Vagina (tissue), 2 donors: Measurements from ENCODE around the gene PRKCI. TPM values are rescaled to one million over a fixed set of nuclear protein-coding genes. Genes with fewer than 3 reads are reported as not detected.
A peak's percentile ranks its signal among the peaks of the same experiment; 100 is the strongest.
"Not testable (repeated sequence)": the region's sequence is repeated elsewhere in the genome, so short reads cannot be mapped to it uniquely, and the experiment has no call there.

Experiments used
- DNase-seq, 2 donors: peaks; one replicate each; pipeline ENCODE4 v3.0.0-alpha.2; 2017; ENCODE audit errors: extremely low spot score in 2 of 2
- H3K27ac ChIP-seq: fragments of 200-600 bp; sonication (generic); one replicate; pipeline ENCODE4 v1.5.1; 2019
- H3K27me3 ChIP-seq: fragments of 200-600 bp; sonication (generic); one replicate; pipeline ENCODE4 v1.5.1; 2019
- H3K36me3 ChIP-seq, 2 donors: fragments of 200-600 bp; sonication (generic); one replicate each; pipeline ENCODE4 v1.5.1; 2017 to 2019
- H3K4me1 ChIP-seq: fragments of 200-600 bp; sonication (generic); one replicate; pipeline ENCODE4 v1.5.1; 2019
- H3K4me3 ChIP-seq, 2 donors: fragments of 200-600 bp; sonication (generic); 1 replicate in 1 of 2; 2 replicates in 1 of 2; pipeline ENCODE4 v1.5.1; 2016 to 2019
- H3K9me3 ChIP-seq: fragments of 200-600 bp; sonication (generic); one replicate; pipeline ENCODE4 v1.5.1; 2019
- CTCF ChIP-seq, 3 experiments: fragments of 450-650 bp in 2 of 3; fragments of 200-600 bp in 1 of 3; sonication (generic) in 1 of 3; IDR thresholded peaks; one replicate each; pipeline ENCODE4 v1.5.1; 2017 to 2019; ENCODE audit warnings: antibody characterized with exemption in 3 of 3, mild to moderate bottlenecking in 2 of 3, moderate library complexity in 2 of 3
- POLR2A ChIP-seq, 2 donors: fragments of 450-650 bp; IDR thresholded peaks; one replicate each; pipeline ENCODE4 v1.6.1; 2017; ENCODE audit warnings: antibody characterized with exemption in 2 of 2, mild to moderate bottlenecking in 2 of 2, moderate library complexity in 2 of 2
- POLR2AphosphoS5 ChIP-seq, 2 donors: sonication (generic); formaldehyde crosslinking; IDR thresholded peaks; one replicate each; pipeline ENCODE4 v1.9.0; 2017; ENCODE audit warnings: antibody characterized with exemption in 2 of 2, mild to moderate bottlenecking in 2 of 2, low read depth in 1 of 2; ENCODE audit not compliant: insufficient read depth in 1 of 2
- intact Hi-C: fragments of 100-400 bp; cut with DNase I; formaldehyde crosslinking; loops from one replicate; pipeline ENCODE4 v1.15.1; 2023
- total RNA-seq: library from RNA; depleted of rRNA; stranded (reverse); fragments of >200 nt; gene quantifications from one replicate; pipeline ENCODE4 v1.2.3, GENCODE V29; 2016

The PRKCI gene
- total RNA-seq, 1 donor from 2014 or later = 33.9 TPM

DNA sequence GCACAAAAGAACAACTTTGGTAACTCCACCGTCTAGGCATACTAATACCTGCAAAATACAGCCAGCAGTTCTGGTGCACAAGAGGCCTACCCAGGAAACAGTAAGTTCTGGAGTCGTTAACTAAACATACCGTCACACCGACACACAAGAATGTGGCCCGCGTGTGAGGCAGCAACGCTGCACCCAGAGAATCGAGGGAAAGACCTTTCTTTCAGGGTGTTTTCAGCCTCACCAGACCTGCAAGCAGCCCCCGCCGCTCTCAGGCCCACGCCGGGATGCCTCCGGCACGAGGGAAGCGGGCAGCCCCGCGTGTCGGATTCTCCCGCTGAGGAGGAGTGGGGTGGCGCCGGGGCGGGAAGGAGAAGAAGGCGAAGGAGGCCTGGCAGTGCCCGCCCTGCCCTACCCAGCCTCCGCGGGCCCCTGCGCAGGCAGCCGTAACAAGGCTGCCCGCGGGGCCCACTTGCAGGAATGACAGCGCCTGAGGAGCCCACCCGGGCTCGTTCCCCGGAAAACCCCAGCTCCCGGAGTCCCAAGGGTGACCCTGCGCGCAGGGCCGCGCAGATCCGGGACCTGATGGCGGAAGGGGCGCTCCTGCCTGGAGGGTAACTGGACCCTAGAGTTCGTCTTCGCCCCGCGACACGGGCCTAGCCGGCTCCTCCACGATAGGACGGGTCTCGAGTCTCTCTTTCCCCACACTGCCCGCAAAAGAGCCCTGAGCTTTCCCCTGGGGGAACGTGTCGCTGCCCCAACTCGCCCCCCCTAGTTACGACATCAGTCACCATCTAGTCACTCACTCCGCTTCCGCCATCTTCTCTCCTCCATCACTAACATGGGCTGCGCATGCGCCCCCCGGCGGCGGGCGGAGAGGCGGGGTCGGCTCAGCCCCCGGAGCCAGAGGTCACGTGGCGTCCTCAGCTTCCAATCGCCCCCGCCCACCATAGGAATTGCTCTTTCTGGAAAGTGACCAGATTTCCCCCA lies 41.0 kb upstream of the PRKCI start, which contains the start of gene PHC3:
PHC3 (minus strand) TSS at position 826 of the 978 bp plus-strand sequence; CDS start at position 808, 18 bp downstream.
- Histone ChIP-seq H3K4me3 (peak within 1 kb of the TSS; percentile 86 to 98), H3K9me3 (no peaks in the 10 kb centered on the region), H3K36me3 (peaks cover 0 to 16% of the 10 kb centered on the region in 2 donors), H3K27ac (peak within 1 kb of the TSS; percentile 99), H3K27me3 (no peaks in the 10 kb centered on the region), H3K4me1 (peaks cover 28% of the 10 kb centered on the region)
- DNase-seq = peak in 1 of 2 donors; percentile 93
- TF ChIP-seq CTCF (IDR thresholded peaks at IDR 0.05) (peak in 1 of 3 experiments; percentile 18), POLR2AphosphoS5 (IDR thresholded peaks at IDR 0.05; ENCODE audit: insufficient read depth in 1 of 2, low read depth in 1 of 2) (peak; percentile 88 to 94), POLR2A (IDR thresholded peaks at IDR 0.05) (peak in 1 of 2 donors; percentile 77)
- intact Hi-C loops = loop anchor here (5.0 kb wide), 1 partner anchor 176 kb away; the partner anchor contains the start of gene SKIL

- no peak overlapping the region for H3K4me3 ChIP-seq
- intact Hi-C loops = no loop called here
- no peak overlapping the region for H3K27ac ChIP-seq
- H3K36me3 ChIP-seq = no peaks in the 10 kb centered on the region
- H3K9me3 ChIP-seq = no peaks in the 10 kb centered on the region
- DNase-seq = no peak
- TF ChIP-seq POLR2A (IDR thresholded peaks at IDR 0.05) = no peak
- no peak for TF ChIP-seq POLR2AphosphoS5 (IDR thresholded peaks at IDR 0.05; ENCODE audit: insufficient read depth in 1 of 2, low read depth in 1 of 2)
- TF ChIP-seq CTCF (IDR thresholded peaks at IDR 0.05) = no peak
- no peaks in the 10 kb centered on the region for H3K4me1 ChIP-seq
- no peaks in the 10 kb centered on the region for H3K27me3 ChIP-seq
Measured at GRCh38 chr3:170189398-170190256, 32.6 kb upstream of the PRKCI start.

DNA sequence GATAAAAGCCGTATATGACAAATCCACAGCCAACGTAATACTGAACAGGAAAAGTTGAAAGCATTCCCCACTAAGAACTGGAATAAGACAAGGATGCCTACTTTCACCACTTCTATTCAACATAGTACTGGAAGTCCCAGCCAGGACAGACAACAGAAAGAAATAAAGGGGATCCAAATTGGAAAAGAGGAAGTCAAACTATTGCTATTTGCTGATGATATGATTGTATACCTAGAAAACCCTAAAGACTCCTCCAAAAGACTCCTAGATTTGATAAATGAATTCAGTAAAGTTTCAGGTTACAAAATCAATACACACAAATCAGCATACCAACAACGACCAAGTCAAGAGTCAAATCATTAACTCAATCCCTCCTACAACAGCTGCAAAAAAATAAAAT lies 26.5 kb upstream of the PRKCI start:
- intact Hi-C loops, H3K27ac ChIP-seq, H3K36me3 ChIP-seq, H3K27me3 ChIP-seq, H3K4me3 ChIP-seq, H3K4me1 ChIP-seq, DNase-seq, H3K9me3 ChIP-seq: not testable (repeated sequence)

- intact Hi-C loops = no loop called here
- no peaks in the 10 kb centered on the region for H3K9me3 ChIP-seq
- H3K4me1 ChIP-seq = no peaks in the 10 kb centered on the region
- H3K4me3 ChIP-seq = no peak overlapping the region
- DNase-seq = no peak
- no peaks in the 10 kb centered on the region for H3K36me3 ChIP-seq
- H3K27me3 ChIP-seq = no peaks in the 10 kb centered on the region
- no peak for TF ChIP-seq POLR2AphosphoS5 (IDR thresholded peaks at IDR 0.05; ENCODE audit: insufficient read depth in 1 of 2, low read depth in 1 of 2)
- TF ChIP-seq CTCF (IDR thresholded peaks at IDR 0.05) = no peak
- no peak for TF ChIP-seq POLR2A (IDR thresholded peaks at IDR 0.05)
- no peak overlapping the region for H3K27ac ChIP-seq
Measured at GRCh38 chr3:170196833-170197232, 25.4 kb upstream of the PRKCI start.

DNA sequence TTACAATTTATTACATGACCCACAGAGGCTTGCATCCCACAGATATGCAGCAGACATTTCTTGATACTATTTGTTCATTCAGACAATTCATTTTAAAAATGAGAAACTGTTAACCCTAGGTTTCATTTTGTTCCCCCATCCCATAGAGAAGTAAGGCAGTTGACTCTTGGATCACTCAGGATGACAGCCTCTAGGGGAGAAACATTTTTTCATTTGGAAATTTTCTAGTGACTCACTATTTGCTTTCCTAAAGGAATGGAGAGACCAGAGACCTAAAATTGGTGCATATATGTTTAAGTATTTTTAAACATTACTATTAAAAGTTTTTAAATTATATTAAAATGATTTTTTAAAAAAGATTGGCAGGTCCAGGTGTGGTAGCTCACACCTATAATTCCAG lies 21.2 kb upstream of the PRKCI start:
- Histone ChIP-seq H3K27ac (no peak overlapping the region), H3K4me1 (no peaks in the 10 kb centered on the region), H3K36me3 (no peaks in the 10 kb centered on the region), H3K4me3 (no peak overlapping the region), H3K9me3 (no peaks in the 10 kb centered on the region), H3K27me3 (no peaks in the 10 kb centered on the region)
- intact Hi-C loops = no loop called here
- TF ChIP-seq CTCF (IDR thresholded peaks at IDR 0.05) = no peak
- no peak for TF ChIP-seq POLR2AphosphoS5 (IDR thresholded peaks at IDR 0.05; ENCODE audit: insufficient read depth in 1 of 2, low read depth in 1 of 2)
- no peak for TF ChIP-seq POLR2A (IDR thresholded peaks at IDR 0.05)
- DNase-seq = no peak
